ENCODE results near the gene EML6. TPM values are rescaled to one million over a fixed set of nuclear protein-coding genes. Genes with fewer than 3 reads are reported as not detected.

EML6 gene
- total and polyA plus RNA-seq, 2 of the 13 experiments (the other 11 are each of a cell fraction or from before 2014, with no cell fraction given): 17.2 to 32.4 TPM

- TF ChIP-seq ZSCAN5A (CRISPR knock-in tag; IDR thresholded peaks at IDR 0.05; ENCODE audit: borderline replicate concordance): no peak
- no peak for TF ChIP-seq RORA (CRISPR knock-in tag; IDR thresholded peaks at IDR 0.05)
- no peak for TF ChIP-seq NAIF1 (CRISPR knock-in tag; IDR thresholded peaks at IDR 0.05; ENCODE audit: borderline replicate concordance)
Measured at GRCh38 chr2:54983345-54984220, 260.1 kb downstream of the EML6 start (continued).

GRCh38 chr2:54984476-54984875, 261.0 kb downstream of the EML6 start:
- peaks cover 11 to 52% of the 10 kb centered on the region in 2 experiments for H3K36me3 ChIP-seq (replicated peaks in 1 of 2; ENCODE audit: control insufficient read depth in 1 of 2, insufficient read depth in 2 of 2, low read length in 2 of 2)
- FAIRE-seq (no peak), ATAC-seq (no peak), DNase-seq (ENCODE audit: low spot score) (no peak)
- no TSS peak for BruUV-seq (replicated peaks)
- POLR2A ChIA-PET: no interaction called here
- intact Hi-C loops (cut with micrococcal nuclease; ENCODE audit: unreplicated experiment) (no loop called here), in situ Hi-C loops (cut with HindIII; ENCODE audit: extremely low pct_ligation_motif_present, low pct_unique_long_range_greater_than_20kb) (no loop called here)
- TF ChIP-seq ZBTB38 (CRISPR knock-in tag; IDR thresholded peaks at IDR 0.05) (no peak), GRHL1 (CRISPR knock-in tag; conservative IDR thresholded peaks at IDR 0.05) (no peak), ZNF260 (CRISPR knock-in tag; IDR thresholded peaks at IDR 0.05; ENCODE audit: borderline replicate concordance, low read depth) (no peak), KAT2B (IDR thresholded peaks at IDR 0.05; ENCODE audit: borderline replicate concordance, low read depth, low read length) (no peak), REL (CRISPR knock-in tag; conservative IDR thresholded peaks at IDR 0.05) (no peak), ZNF251 (CRISPR knock-in tag; IDR thresholded peaks at IDR 0.05) (no peak), MYNN (CRISPR knock-in tag; IDR thresholded peaks at IDR 0.05; ENCODE audit: low read depth) (no peak), AHR (CRISPR knock-in tag; IDR thresholded peaks at IDR 0.05) (no peak), FOXP1 (IDR thresholded peaks at IDR 0.05) (no peak), FOXP1 (CRISPR knock-in tag; IDR thresholded peaks at IDR 0.05) (no peak), ZSCAN31 (CRISPR knock-in tag; IDR thresholded peaks at IDR 0.05; ENCODE audit: low read depth) (no peak), ZNF282 (IDR thresholded peaks at IDR 0.05; ENCODE audit: partially characterized antibody) (no peak), MEIS2 (CRISPR knock-in tag; IDR thresholded peaks at IDR 0.05) (no peak), SPEN (CRISPR knock-in tag; IDR thresholded peaks at IDR 0.05; ENCODE audit: low read depth) (no peak), GMEB2 (CRISPR knock-in tag; IDR thresholded peaks at IDR 0.05; ENCODE audit: low read depth) (no peak), RFX5 (IDR thresholded peaks at IDR 0.05; ENCODE audit: low read depth, low read length) (no peak), EP300 (IDR thresholded peaks at IDR 0.05; ENCODE audit: low read depth in 2 of 2, low read length in 2 of 2) (no peak), EP300 (CRISPR knock-in tag; IDR thresholded peaks at IDR 0.05; ENCODE audit: borderline replicate concordance) (no peak)
- no peak overlapping the region for H3K4me2 ChIP-seq (ENCODE audit: low read depth, low read length)
- CTCF ChIA-PET (ENCODE audit: low intra/inter-chr PET ratio, low total read pairs): no interaction called here
- no peaks in the 10 kb centered on the region for H3K4me1 ChIP-seq (ENCODE audit: insufficient read depth, low read length)
- no peaks in the 10 kb centered on the region for H3K9me3 ChIP-seq (ENCODE audit: low read length)
- H4K20me1 ChIP-seq (ENCODE audit: insufficient read depth, low read length): peaks cover 7% of the 10 kb centered on the region
- H3K79me2 ChIP-seq (ENCODE audit: insufficient read depth, low read length): peaks cover 23% of the 10 kb centered on the region
- no peaks in the 10 kb centered on the region for H3K27me3 ChIP-seq (ENCODE audit: control insufficient read depth in 1 of 2, insufficient read depth in 2 of 2, low read length in 2 of 2)
- H3K27ac ChIP-seq (ENCODE audit: extremely low read length, insufficient read depth, low read length): no peak overlapping the region
- no peak overlapping the region for H3K9ac ChIP-seq (ENCODE audit: insufficient read depth, low read depth, low read length)
- H2AFZ ChIP-seq (ENCODE audit: low read length): no peak overlapping the region
- no peak overlapping the region for H3K4me3 ChIP-seq (replicated peaks in 1 of 3; ENCODE audit: insufficient read depth in 1 of 3, low read depth in 2 of 3, low read length in 3 of 3)
